ENCODE data around the gene NABP1. TPM values are rescaled to one million over a fixed set of nuclear protein-coding genes. Genes with fewer than 3 reads are reported as not detected.

Gene NABP1
- total RNA-seq, 1 donor from 2014 or later: 86.0 TPM

GRCh38 chr2:191713837-191714236 is 35.9 kb downstream of the NABP1 start:
- ChIA-PET CTCF (no interaction called here), POLR2A (no interaction called here)
- intact Hi-C loops (cut with micrococcal nuclease): no loop called here
- no peaks in the 10 kb centered on the region for H3K27me3 Mint-ChIP-seq
- no peak overlapping the region for H3K27ac Mint-ChIP-seq
- no peaks in the 10 kb centered on the region for H3K4me1 Mint-ChIP-seq
- no peak overlapping the region for H3K4me3 Mint-ChIP-seq
- no peaks in the 10 kb centered on the region for H3K9me3 Mint-ChIP-seq
- DNase-seq: no peak
- no peak for ATAC-seq (ENCODE audit: low read depth)
- TF ChIP-seq, protein P1, sequence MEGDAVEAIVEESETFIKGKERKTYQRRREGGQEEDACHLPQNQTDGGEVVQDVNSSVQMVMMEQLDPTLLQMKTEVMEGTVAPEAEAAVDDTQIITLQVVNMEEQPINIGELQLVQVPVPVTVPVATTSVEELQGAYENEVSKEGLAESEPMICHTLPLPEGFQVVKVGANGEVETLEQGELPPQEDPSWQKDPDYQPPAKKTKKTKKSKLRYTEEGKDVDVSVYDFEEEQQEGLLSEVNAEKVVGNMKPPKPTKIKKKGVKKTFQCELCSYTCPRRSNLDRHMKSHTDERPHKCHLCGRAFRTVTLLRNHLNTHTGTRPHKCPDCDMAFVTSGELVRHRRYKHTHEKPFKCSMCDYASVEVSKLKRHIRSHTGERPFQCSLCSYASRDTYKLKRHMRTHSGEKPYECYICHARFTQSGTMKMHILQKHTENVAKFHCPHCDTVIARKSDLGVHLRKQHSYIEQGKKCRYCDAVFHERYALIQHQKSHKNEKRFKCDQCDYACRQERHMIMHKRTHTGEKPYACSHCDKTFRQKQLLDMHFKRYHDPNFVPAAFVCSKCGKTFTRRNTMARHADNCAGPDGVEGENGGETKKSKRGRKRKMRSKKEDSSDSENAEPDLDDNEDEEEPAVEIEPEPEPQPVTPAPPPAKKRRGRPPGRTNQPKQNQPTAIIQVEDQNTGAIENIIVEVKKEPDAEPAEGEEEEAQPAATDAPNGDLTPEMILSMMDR (IDR thresholded peaks at IDR 0.05): no peak
- no peaks in the 10 kb centered on the region for H3K36me3 Mint-ChIP-seq (ENCODE audit: low read depth)

GRCh38 chr2:191714925-191715324 is 37.0 kb downstream of the NABP1 start:
- Mint-ChIP-seq H3K4me1 (no peaks in the 10 kb centered on the region), H3K27ac (no peak overlapping the region), H3K9me3 (no peaks in the 10 kb centered on the region), H3K27me3 (no peaks in the 10 kb centered on the region), H3K36me3 (ENCODE audit: low read depth) (no peaks in the 10 kb centered on the region), H3K4me3 (no peak overlapping the region)
- intact Hi-C loops (cut with micrococcal nuclease): no loop called here
- ATAC-seq (ENCODE audit: low read depth) (no peak), DNase-seq (no peak)
- CTCF ChIA-PET: interaction anchor here (1.4 kb wide), 1 partner anchor 43 kb away, joined by 4 read pairs; no protein-coding TSS in a partner anchor
- TF ChIP-seq, protein P1 (IDR thresholded peaks at IDR 0.05): no peak
- POLR2A ChIA-PET: no interaction called here

DNA sequence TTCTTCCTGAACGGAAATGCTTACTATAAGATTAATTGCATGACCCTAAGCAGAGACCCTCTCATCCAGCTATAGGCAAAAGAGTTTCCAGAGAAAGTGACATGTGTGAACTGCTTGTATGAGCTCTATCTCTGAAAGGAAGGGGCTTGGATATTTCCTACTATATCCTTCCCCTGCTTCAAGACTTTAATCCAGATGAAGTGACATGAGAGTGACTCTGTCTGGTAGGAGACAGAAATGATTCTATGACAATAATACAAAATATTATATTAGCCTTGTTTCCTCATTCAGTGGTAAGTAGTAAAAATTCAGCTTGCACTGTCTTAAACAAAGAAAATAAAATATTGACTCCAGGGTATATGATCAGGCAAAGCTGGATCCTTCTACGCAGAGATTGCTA is 37.5 kb downstream of the NABP1 start:
- TF ChIP-seq, protein P1 (IDR thresholded peaks at IDR 0.05): no peak
- intact Hi-C loops (cut with micrococcal nuclease): no loop called here
- no peak for DNase-seq
- no peaks in the 10 kb centered on the region for H3K9me3 Mint-ChIP-seq
- ChIA-PET CTCF (interaction anchor here (1.4 kb wide), 1 partner anchor 43 kb away, joined by 4 read pairs; no protein-coding TSS in a partner anchor), POLR2A (no interaction called here)
- no peaks in the 10 kb centered on the region for H3K4me1 Mint-ChIP-seq
- no peaks in the 10 kb centered on the region for H3K36me3 Mint-ChIP-seq (ENCODE audit: low read depth)
- ATAC-seq (ENCODE audit: low read depth): no peak
- H3K4me3 Mint-ChIP-seq: no peak overlapping the region
- no peaks in the 10 kb centered on the region for H3K27me3 Mint-ChIP-seq
- no peak overlapping the region for H3K27ac Mint-ChIP-seq

DNA sequence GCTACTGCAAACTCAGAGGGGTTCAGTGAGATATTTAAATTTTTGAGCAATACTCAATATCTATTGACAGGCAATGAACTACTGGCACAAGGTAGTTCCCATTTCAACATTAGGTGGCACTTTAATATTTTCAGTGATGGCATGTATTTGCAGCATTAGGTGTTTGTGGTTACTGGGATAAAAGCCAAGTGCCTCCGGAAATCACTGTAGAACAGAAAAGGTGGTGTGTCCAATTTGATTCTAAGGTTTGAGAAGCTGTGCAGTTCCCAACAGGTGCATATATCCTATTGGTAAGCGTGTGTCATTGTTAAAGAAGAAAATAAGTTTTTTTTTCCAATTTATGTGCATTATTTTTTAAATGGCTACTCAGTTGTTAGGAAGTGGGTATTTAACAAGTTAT is 41.3 kb downstream of the NABP1 start:
- ChIA-PET POLR2A (no interaction called here), CTCF (no interaction called here)
- ATAC-seq (ENCODE audit: low read depth) (no peak), DNase-seq (no peak)
- Mint-ChIP-seq H3K4me1 (peaks cover 4% of the 10 kb centered on the region), H3K9me3 (no peaks in the 10 kb centered on the region), H3K36me3 (ENCODE audit: low read depth) (no peaks in the 10 kb centered on the region), H3K27ac (no peak overlapping the region), H3K27me3 (no peaks in the 10 kb centered on the region), H3K4me3 (no peak overlapping the region)
- intact Hi-C loops (cut with micrococcal nuclease): no loop called here
- TF ChIP-seq, protein P1 (IDR thresholded peaks at IDR 0.05): no peak

- TF ChIP-seq, protein P1 (IDR thresholded peaks at IDR 0.05): no peak
- Mint-ChIP-seq H3K36me3 (ENCODE audit: low read depth) (no peaks in the 10 kb centered on the region), H3K4me1 (peaks cover 4% of the 10 kb centered on the region), H3K9me3 (no peaks in the 10 kb centered on the region), H3K27me3 (no peaks in the 10 kb centered on the region), H3K27ac (no peak overlapping the region), H3K4me3 (no peak overlapping the region)
- POLR2A ChIA-PET: no interaction called here
- CTCF ChIA-PET: no interaction called here
- intact Hi-C loops (cut with micrococcal nuclease): no loop called here
- ATAC-seq (ENCODE audit: low read depth): no peak
- no peak for DNase-seq
These were observed 42.0 kb downstream of the NABP1 start for GRCh38 chr2:191719938-191720337.

Measured in activated B cell treated with CpG ODN at 0.5 μM for 24 hours (primary cell).